HepG2 (cell line): Measurements from ENCODE around the gene PELI1. TPM values are rescaled to one million over a fixed set of nuclear protein-coding genes. Genes with fewer than 3 reads are reported as not detected.

ENCODE experiments used
- ATF2 ChIP-seq: sonication (generic); formaldehyde crosslinking; IDR thresholded peaks from 2 replicates; pipeline ENCODE4 v1.4.0; 2020; ENCODE audit warnings: missing genetic modification reagents
- DRAP1 ChIP-seq: IDR thresholded peaks from 2 replicates; pipeline ENCODE4 v1.6.1; 2016; ENCODE audit warnings: missing genetic modification reagents, missing compliant biosample characterization
- EP300 ChIP-seq, 3 experiments: sonication (generic) in 1 of 3; formaldehyde crosslinking in 1 of 3; IDR thresholded peaks; 2 replicates each; pipeline versions ENCODE4 v1.5.1 to v1.6.1; 2011 to 2020; ENCODE audit warnings: low read depth in 2 of 3, low read length in 2 of 3, borderline replicate concordance in 1 of 3, improper control_type of control experiment in 1 of 3, mild to moderate bottlenecking in 1 of 3, missing genetic modification reagents in 1 of 3, moderate library complexity in 1 of 3
- EZH2 ChIP-seq: conservative IDR thresholded peaks from 2 replicates; pipeline ENCODE4 v1.6.1; 2012; ENCODE audit warnings: mild to moderate bottlenecking, low read depth, low read length, moderate library complexity
- IRF2 ChIP-seq: IDR thresholded peaks from 2 replicates; pipeline ENCODE4 v1.6.1; 2018; ENCODE audit warnings: missing genetic modification reagents, missing compliant biosample characterization
- MEF2D ChIP-seq: sonication (generic); formaldehyde crosslinking; IDR thresholded peaks from 2 replicates; pipeline ENCODE4 v1.5.1; 2020; ENCODE audit warnings: mild to moderate bottlenecking, missing genetic modification reagents
- PHF21A ChIP-seq: sonication (generic); formaldehyde crosslinking; IDR thresholded peaks from 2 replicates; pipeline ENCODE4 v1.5.0; 2020; ENCODE audit warnings: mild to moderate bottlenecking, missing genetic modification reagents
- ZBTB2 ChIP-seq: sonication (generic); formaldehyde crosslinking; IDR thresholded peaks from 2 replicates; pipeline ENCODE4 v1.8.0; 2022; ENCODE audit warnings: low read depth, missing genetic modification reagents
- ZGPAT ChIP-seq: IDR thresholded peaks from 2 replicates; pipeline ENCODE4 v1.6.1; 2016; ENCODE audit warnings: mild to moderate bottlenecking
- ZNF121 ChIP-seq: sonication (generic); formaldehyde crosslinking; IDR thresholded peaks from 2 replicates; pipeline ENCODE4 v1.5.0; 2020; ENCODE audit warnings: mild to moderate bottlenecking, missing genetic modification reagents
- ZNF205 ChIP-seq: IDR thresholded peaks from 2 replicates; pipeline ENCODE4 v1.6.1; 2018; ENCODE audit warnings: missing biosample characterization, missing genetic modification reagents
- ZNF646 ChIP-seq: sonication (generic); formaldehyde crosslinking; IDR thresholded peaks from 2 replicates; pipeline ENCODE4 v1.9.0; 2021; ENCODE audit warnings: mild to moderate bottlenecking, missing genetic modification reagents
- ZNF792 ChIP-seq: IDR thresholded peaks from 2 replicates; pipeline ENCODE4 v1.6.1; 2016
- polyA plus RNA-seq, 8 experiments: library from polyadenylated mRNA; depleted of rRNA in 3 of 8; stranded (reverse) in 7 of 8; unstranded in 1 of 8; fragments of >200 nt; fragmentation: Illumina TruSeq in 4 of 8; extraction: Trizol in 4 of 8; gene quantifications; 2 replicates each; pipeline versions ENCODE4 v1.2.1 to v1.2.3, GENCODE V29; 2011 to 2016; ENCODE audit warnings: low read depth in 4 of 8, missing spikeins in 1 of 8, mixed read lengths in 1 of 8; ENCODE audit not compliant: insufficient read depth in 1 of 8
- total RNA-seq, 5 experiments: library from RNA; depleted of rRNA; stranded (reverse); fragments of >200 nt; fragmentation: Illumina TruSeq; extraction: Trizol; gene quantifications; 2 replicates each; pipeline ENCODE4 v1.2.3, GENCODE V29; 2016; ENCODE audit warnings: low read depth in 1 of 5

The PELI1 gene
- total and polyA plus RNA-seq, 2 of the 13 experiments (the other 11 are each of a cell fraction or from before 2014, with no cell fraction given) = 12.5 to 16.2 TPM

GRCh38 chr2:64105670-64106461 is 38.4 kb downstream of the PELI1 start (continued):
- TF ChIP-seq EP300 (IDR thresholded peaks at IDR 0.05; ENCODE audit: low read depth in 2 of 2, low read length in 2 of 2) (peak in 1 of 2 experiments; percentile 55; a peak in 1 of 4 replicates), EP300 (CRISPR knock-in tag; IDR thresholded peaks at IDR 0.05; ENCODE audit: borderline replicate concordance) (no peak), PHF21A (CRISPR knock-in tag) (peak; percentile 24; the same call in 1 of the 2 replicates), MEF2D (CRISPR knock-in tag) (peak; percentile 75), ZNF205 (CRISPR knock-in tag) (peak; percentile 46; the same call in 1 of the 2 replicates), ATF2 (peak; percentile 43; the same call in 1 of the 2 replicates), ZNF792 (peak; percentile 38; the same call in 1 of the 2 replicates), ZNF121 (CRISPR knock-in tag) (peak; percentile 89), ZGPAT (peak; percentile 62; the same call in 1 of the 2 replicates), ZBTB2 (CRISPR knock-in tag) (no peak), EZH2 (no peak), ZNF646 (CRISPR knock-in tag) (no peak), IRF2 (peak; percentile 23; the same call in 1 of the 2 replicates), DRAP1 (CRISPR knock-in tag) (peak; percentile 32; the same call in 1 of the 2 replicates)
